HG02943 (cell line): ENCODE results near the gene AREL1.

Experiments
- ATAC-seq: cut with Tn5 transposase; IDR thresholded peaks from one replicate; pipeline ENCODE4 v1.9.1; 2021; ENCODE audit warnings: mild to moderate bottlenecking, low read depth, moderate library complexity; ENCODE audit not compliant: unreplicated experiment

The AREL1 gene

DNA sequence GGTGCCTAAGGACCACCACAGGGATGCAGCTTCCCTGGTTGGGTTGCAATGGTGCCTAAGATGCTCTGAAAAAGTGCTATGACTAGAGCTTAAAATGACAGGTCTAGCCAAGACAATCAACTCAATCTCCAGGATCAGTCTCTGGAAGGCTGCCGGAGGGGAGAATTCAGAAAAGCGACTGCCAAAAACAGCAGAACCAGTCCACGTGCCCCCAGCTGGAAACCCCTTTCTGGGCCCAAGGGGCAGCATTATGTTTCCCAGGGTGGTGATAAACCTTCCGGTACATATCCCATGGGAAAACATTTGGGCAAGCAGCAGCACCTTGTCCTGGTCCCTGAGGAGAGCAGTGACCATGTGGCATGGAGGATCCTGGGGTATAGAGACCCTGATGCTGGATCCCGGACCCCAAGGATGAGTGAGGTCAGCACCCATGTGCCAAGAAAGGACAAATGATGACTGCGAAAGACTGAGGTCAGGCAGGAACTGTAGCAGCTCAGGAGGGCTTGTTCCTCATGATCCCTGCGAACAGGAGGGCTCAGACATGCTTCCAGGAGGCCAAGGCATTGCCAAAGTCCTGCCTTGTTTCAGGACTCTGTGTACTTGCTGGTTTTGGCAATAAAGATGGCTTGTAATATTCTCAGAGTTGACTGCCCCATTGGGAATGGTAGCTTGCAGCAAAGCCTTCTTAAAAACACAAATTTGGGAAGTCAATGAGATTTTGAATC is 51.0 kb downstream of the AREL1 start:
- ATAC-seq = no peak

DNA sequence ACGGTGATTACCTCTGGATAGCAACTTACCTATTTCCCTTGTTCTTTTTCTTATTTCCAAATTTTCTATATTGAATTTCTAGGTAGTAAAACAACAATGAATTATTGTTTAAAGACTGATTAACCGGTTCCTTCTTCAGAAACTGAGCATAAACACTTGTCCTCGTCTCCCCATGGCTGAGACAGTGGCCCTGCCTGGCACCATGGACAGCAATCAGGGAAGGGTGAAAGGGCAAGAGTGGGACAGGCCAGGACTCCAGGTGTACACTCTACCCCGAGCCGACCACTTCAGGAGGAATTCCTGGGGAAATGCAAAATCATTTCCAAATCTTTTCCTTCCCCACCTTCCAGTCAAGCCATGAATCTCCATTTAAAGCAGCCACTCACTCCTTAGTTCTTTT is 52.0 kb downstream of the AREL1 start:
- no peak for ATAC-seq

- ATAC-seq = no peak
Observed at GRCh38 chr14:74660167-74660566, 52.7 kb downstream of the AREL1 start.

DNA sequence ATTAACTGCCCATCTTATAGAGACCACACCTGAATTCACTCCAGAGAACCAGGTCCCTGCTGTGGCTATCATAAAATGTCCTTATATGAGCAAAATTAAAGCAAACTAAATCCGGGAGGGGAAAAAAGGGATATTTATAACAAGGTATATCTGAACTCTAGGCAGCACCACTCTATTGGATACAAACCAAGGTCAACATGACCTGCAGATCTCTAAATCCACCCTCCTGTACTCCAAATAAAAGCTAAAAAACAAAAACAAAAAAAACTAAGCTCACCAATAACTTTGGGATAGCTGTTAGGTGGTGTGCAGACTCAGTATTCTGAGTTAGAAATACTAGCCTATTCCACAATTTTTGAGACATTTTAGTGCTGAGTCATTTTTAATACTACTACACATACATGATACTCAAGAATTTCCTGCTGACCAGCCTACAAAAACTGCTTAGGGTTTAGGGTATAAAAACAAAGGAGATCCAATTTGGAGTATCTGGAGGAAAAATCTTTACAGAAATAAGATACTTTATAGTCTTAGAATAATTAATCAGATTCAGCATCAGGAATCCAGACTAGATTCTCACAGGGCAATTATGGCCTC is 54.2 kb downstream of the AREL1 start:
- ATAC-seq = no peak

GRCh38 chr14:74656964-74657363 is 55.9 kb downstream of the AREL1 start:
- no peak for ATAC-seq

DNA sequence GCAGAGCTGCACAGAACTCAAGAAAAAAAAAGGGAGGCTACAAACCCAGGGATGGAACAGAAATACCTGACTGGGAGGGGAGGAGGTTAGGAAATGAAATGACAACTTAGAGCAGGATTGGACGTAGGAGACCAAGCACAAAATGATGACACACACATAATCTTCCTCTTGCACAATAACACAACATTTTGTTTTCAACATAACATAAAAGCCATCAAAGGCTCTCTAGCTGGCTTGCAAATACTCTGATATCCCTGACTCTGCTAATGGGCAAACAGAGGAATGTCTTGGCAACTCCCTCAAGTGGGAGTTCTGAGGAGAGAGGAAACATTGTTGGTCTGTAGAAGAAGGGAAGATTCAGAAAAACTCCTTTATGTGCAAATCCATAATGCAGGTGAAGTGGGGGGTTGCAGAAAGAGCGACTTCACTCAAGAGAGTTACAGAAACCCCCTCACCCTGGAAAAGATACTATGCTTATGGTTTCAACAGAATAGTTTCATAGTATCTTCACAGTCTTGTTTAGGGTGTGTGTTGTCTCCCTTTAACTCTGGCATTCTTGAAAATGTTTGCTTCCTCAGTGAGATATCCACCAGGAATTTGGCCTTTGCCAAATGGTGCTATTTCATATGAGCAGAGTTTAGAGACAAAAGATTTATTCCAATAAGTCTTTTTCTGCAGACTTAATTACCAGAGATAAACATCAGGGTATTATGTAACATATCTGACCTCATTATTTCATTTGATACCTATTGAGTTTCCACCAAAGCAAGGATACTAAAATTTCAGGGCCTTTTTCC is 57.1 kb downstream of the AREL1 start:
- no peak for ATAC-seq

- no peak for ATAC-seq
Observed at GRCh38 chr14:74654931-74655330, 57.9 kb downstream of the AREL1 start.

GRCh38 chr14:74653386-74654138 is 59.3 kb downstream of the AREL1 start:
- no peak for ATAC-seq

DNA sequence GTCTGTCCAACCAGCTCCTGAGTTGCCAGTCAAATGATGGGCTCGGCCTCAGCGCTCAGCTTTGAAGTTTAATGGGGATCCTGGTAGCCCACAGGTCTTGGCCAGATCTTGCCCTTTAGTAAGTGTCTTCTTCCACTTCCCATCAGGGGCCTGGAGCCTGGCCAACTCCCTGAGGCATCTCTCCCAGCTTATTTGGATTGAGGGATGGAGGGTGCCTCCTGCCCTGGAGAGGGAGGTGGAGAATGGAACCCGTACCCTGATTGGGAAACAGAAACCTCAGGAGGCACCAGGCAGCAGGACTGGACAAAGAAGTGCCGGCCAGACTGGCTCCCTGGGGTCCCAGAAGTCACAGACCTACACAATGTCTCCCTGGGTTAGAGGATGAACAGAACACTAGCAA is 60.3 kb downstream of the AREL1 start:
- no peak for ATAC-seq

DNA sequence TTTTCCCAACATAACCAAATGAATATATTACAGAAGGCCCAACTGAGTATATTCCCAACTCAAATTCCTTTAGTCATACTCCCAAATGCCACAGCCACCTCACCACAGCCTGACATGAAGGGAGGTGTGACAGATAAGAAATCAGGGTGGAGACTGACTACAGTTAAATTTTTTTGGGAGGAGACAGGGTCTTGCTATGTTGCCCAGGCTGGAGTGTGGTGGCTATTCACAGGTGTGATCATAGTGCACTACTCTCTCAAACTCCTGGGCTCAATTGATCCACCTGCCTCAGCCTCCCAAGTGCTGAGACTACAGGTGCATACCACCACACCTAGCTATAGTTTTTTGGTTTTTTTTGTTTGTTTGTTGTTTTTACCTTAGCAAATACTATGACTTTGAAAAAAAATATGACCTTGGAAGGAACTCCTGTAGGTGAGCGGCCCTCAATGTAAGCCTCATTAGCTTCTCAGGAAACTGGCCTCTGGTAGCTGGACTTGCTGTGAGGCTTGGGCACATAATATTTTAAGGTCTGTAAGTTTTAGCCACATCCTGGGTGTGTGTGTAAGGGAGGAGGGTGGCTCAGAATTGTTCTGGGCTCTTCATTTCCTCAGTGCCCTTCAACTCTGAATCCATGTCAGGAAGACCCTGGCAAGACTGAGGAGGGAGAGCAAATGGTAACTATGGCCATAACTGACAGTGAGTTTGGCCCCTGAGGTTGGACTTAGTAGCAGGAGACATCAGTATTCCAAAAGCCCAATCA is 61.8 kb downstream of the AREL1 start:
- ATAC-seq = no peak

- ATAC-seq = no peak
Observed at GRCh38 chr14:74649673-74650072, 63.2 kb downstream of the AREL1 start.

DNA sequence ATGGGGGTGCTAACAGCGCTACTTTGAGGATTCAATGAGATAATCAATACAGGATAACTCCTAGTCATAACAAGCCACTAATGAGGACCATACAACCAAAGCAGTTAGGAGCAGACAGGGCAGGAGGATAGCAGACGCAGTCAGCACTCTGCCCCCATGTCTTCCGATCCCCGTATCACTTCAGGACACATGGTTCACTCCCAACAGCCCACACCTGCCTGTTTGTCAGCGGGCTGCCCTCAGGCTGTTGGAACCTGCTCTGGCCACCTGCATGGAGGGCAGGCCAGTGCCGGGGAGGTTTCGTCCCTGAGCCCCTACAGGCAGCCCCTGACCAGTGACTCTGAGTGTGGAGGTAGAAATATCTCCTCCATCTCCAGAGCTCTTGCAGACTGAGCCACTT is 63.7 kb downstream of the AREL1 start:
- no peak for ATAC-seq

GRCh38 chr14:74648601-74649000 is 64.3 kb downstream of the AREL1 start:
- no peak for ATAC-seq

DNA sequence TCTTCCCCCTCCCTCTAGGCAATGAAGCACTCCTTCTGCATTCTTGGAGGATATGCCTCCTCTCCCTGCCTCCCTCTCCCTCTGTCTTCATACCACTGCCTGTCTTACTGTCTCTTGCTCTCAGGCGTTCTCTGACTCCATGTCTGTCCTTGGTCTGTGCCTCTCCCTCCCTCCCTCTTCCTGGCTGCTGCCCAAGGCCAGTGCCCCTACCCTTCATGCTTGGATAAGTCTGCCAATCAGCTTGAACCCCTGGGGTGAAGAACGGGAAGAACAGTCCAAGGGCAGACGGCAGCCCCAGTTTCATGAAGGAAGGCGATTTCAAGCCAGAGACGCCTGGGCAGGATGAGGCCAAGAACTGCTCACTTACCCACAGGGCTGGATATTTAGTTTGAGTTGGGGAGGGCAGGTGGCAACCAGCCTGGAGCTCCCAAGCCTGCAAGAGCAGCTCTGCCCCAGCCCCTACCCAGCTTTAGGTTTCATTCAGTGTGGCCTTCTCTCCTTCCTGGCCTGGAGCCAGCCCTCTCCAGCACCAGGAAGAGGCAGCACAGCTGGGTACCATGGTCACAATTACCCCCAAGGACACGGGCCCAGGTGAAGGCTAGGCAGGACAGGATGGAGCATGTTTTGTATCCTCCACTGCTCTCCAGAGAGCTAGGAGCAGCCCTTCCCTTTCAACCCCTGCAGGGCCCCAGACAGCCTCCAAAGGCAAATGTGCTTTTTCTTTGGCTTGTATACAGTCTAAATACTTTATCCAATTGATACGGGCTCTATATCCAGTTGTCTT is 65.0 kb downstream of the AREL1 start:
- ATAC-seq = no peak

DNA sequence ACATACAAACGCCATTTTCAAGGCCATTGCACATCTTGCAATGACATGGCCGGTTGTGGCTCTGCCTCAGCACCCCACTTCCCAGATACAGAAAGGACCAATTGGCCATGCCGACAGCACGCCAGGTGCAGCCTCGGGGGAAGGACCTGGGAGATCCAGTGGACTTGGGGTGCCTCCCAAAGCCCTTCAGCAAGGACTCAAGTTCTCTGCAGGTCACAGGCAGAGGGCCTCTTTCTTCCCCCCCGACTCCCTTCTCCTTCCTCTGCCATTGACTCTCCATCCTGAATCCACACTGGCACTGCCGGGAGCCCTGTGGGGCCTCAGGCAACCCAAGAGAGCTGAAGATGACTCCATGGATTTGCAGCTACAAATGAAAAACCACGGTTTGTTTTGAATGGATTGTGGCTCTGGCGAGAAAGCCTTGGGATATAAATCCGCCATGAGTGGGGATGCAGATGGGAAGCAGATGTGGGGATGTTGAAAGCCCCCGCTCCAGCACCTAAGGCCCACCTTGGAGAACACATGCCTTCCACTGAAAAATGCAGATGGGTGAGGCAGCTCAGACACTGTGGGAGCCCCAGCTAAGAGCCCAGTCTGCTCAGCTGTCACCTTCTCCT is 65.7 kb downstream of the AREL1 start:
- no peak for ATAC-seq

DNA sequence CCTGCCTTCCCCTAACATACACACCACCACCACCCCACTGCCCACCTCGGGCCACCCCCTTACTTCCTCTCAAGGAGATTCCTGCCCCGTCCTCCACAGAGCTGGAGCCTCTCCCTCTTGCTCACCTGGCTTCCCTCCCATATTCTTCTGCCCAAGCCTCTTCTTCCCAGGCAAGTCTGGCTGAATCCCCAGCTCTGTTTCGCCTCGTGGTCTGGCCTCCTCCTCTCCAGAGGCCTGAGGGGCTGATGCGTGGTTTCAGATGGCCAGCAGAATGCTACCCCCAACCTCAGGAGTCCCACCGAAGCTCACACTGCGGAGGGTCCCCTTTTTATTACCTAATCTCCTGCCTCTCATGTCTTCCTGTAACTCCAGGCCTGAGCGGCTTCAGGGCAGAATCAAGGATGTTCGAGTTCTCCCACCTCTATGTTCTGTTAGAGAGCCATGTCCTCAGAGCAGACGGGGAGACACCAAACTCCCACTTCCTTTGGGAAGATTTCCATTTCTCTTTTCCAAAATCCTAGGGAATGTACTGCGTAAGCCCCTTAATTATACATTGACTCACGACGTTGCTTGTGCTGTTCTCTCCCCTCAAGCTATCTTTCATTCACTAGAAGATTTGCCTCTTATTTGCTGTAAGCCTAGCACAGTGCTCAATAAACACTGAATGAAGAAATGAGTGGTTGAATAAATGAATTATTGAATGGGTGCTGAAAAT is 67.0 kb downstream of the AREL1 start:
- ATAC-seq = no peak

DNA sequence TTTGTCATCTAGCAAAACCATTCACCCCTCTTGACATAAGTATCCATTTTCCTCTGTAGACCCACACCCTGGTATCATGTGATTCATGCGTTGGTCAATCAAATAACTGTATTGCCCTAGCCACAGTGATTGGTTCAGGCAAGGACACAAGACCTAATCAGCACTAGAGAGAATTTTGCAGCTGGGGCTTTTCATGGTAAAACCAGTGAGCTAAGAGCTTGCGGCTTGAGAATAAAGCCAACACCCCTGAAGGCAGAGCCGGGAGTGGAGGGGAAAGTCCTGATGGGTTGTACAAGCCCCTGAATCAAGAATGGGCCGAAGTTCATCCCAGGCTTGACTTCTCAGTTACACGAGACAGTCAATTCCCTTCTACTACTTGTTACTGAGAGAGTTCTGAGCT is 67.6 kb downstream of the AREL1 start:
- no peak for ATAC-seq

DNA sequence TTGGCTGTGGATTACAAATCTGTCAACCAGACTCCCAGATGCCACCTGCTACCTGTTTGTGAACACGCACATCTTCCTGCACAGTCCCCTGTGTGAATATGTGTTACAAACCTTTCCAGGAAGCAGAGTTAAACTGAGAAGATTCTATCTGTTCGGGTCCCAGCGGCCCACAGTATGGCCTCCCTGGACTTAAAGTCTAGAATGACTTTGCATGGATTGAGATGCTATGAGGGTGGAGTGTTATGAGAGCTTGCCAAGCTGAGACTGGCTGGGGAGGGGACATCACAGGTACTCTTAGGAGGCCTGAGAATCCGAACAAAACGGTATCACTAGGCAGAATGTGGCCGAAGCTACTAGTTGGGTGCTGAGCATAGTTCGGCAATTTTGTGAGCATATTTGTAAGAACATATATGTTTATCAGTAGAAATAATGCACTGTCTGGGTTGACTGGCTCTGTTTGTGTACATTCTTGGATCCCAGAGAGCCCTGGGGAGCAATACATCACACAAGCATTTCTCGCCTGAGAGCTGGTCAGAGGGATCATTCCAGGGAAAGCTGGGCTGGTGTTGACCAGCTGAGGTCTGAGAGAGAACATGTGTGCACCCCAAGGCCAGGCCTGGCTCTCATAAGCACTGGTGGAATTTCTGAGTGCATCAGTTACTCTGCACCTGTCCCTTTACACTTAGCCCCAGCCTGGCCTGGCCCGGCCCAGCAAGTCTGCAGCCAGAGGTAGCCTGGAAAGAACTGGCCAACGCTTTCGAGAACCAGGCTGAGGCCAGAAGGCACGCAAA is 71.1 kb downstream of the AREL1 start:
- no peak for ATAC-seq
